Measurements from ENCODE around the gene SULT4A1.

- TF ChIP-seq, protein P1, sequence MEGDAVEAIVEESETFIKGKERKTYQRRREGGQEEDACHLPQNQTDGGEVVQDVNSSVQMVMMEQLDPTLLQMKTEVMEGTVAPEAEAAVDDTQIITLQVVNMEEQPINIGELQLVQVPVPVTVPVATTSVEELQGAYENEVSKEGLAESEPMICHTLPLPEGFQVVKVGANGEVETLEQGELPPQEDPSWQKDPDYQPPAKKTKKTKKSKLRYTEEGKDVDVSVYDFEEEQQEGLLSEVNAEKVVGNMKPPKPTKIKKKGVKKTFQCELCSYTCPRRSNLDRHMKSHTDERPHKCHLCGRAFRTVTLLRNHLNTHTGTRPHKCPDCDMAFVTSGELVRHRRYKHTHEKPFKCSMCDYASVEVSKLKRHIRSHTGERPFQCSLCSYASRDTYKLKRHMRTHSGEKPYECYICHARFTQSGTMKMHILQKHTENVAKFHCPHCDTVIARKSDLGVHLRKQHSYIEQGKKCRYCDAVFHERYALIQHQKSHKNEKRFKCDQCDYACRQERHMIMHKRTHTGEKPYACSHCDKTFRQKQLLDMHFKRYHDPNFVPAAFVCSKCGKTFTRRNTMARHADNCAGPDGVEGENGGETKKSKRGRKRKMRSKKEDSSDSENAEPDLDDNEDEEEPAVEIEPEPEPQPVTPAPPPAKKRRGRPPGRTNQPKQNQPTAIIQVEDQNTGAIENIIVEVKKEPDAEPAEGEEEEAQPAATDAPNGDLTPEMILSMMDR (IDR thresholded peaks at IDR 0.05; ENCODE audit: insufficient read depth, low read length, poor library complexity, severe bottlenecking) = no peak
- TF ChIP-seq EZH2phosphoT487 (conservative IDR thresholded peaks at IDR 0.05; ENCODE audit: low read length) = no peak
Observed at GRCh38 chr22:43848366-43849171, 13.7 kb downstream of the SULT4A1 start.

Data from SU-DHL-6 (cell line).